DOHH2 (cell line): ENCODE data around the gene TSPAN4.

ENCODE experiments used
- H3F3A ChIP-seq: fragments of 200-600 bp; sonication (generic), shearing (Covaris generic); 2 replicates; pipeline ENCODE4 v1.6.0; 2016; ENCODE audit warnings: antibody characterized with exemption, mild to moderate bottlenecking; ENCODE audit not compliant: control insufficient read depth, insufficient read depth
- H3K27ac ChIP-seq: fragments of 200-600 bp; sonication (generic); 2 replicates; pipeline ENCODE4 v1.5.1; 2014; ENCODE audit warnings: low read depth, mild to moderate bottlenecking, low read length, moderate library complexity
- H3K27me3 ChIP-seq: fragments of 200-600 bp; sonication (generic); 2 replicates; pipeline ENCODE4 v1.6.1; 2014; ENCODE audit warnings: mild to moderate bottlenecking, low read length, mixed read lengths; ENCODE audit not compliant: control insufficient read depth
- H3K36me3 ChIP-seq: fragments of 200-600 bp; sonication (generic); 2 replicates; pipeline ENCODE4 v1.6.1; 2014; ENCODE audit warnings: mild to moderate bottlenecking, low read length, moderate library complexity, mixed read lengths; ENCODE audit not compliant: control insufficient read depth
- H3K4me1 ChIP-seq: fragments of 200-600 bp; sonication (generic); 2 replicates; pipeline ENCODE4 v1.6.1; 2014; ENCODE audit warnings: mild to moderate bottlenecking, low read length, mixed read lengths; ENCODE audit not compliant: control insufficient read depth
- H3K4me2 ChIP-seq: fragments of 200-600 bp; sonication (generic); 2 replicates; pipeline ENCODE4 v1.6.0; 2014; ENCODE audit warnings: mild to moderate bottlenecking, low read length, moderate library complexity
- H3K4me3 ChIP-seq: fragments of 200-600 bp; sonication (generic); 2 replicates; pipeline ENCODE4 v1.5.1; 2014; ENCODE audit warnings: mild to moderate bottlenecking, low read length, mixed read lengths
- H3K79me2 ChIP-seq: fragments of 200-600 bp; sonication (generic); 2 replicates; pipeline ENCODE4 v1.6.1; 2014; ENCODE audit warnings: mild to moderate bottlenecking, low read length, mixed read lengths; ENCODE audit not compliant: control insufficient read depth
- H3K9me2 ChIP-seq: fragments of 200-600 bp; sonication (generic); replicated peaks from 2 replicates; pipeline ENCODE4 v1.6.1; 2014; ENCODE audit warnings: mild to moderate bottlenecking, low read length, mixed read lengths; ENCODE audit not compliant: control insufficient read depth
- H3K9me3 ChIP-seq: fragments of 200-600 bp; sonication (generic); 2 replicates; pipeline ENCODE4 v1.6.1; 2014; ENCODE audit warnings: antibody characterized with exemption, low read length, mixed read lengths; ENCODE audit not compliant: control insufficient read depth, insufficient read depth
- H4K20me1 ChIP-seq: fragments of 200-600 bp; sonication (generic); 2 replicates; pipeline ENCODE4 v1.6.0; 2014; ENCODE audit warnings: low read depth, mild to moderate bottlenecking, antibody characterized with exemption, low read length, moderate library complexity; ENCODE audit not compliant: control insufficient read depth, insufficient read depth
- EZH2phosphoT487 ChIP-seq: fragments of 200-600 bp; sonication (generic); IDR thresholded peaks from 2 replicates; pipeline ENCODE4 v1.6.1; 2017; ENCODE audit warnings: borderline replicate concordance, mild to moderate bottlenecking, antibody characterized with exemption, low read length, moderate library complexity, mixed read lengths
- TF ChIP-seq, protein P1 (sequence below): fragments of 200-600 bp; sonication (generic); IDR thresholded peaks from one replicate; pipeline ENCODE4 v1.5.1; 2014; ENCODE audit warnings: antibody characterized with exemption, mild to moderate bottlenecking, low read depth, low read length; ENCODE audit not compliant: poor library complexity, severe bottlenecking

The TSPAN4 gene, protein sequence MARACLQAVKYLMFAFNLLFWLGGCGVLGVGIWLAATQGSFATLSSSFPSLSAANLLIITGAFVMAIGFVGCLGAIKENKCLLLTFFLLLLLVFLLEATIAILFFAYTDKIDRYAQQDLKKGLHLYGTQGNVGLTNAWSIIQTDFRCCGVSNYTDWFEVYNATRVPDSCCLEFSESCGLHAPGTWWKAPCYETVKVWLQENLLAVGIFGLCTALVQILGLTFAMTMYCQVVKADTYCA

GRCh38 chr11:842370-843002 is at the start of gene TSPAN4, which contains the start of gene POLR2L:
TSPAN4 (plus strand) TSS chr11:842852; CDS start chr11:850305, 7,453 bp downstream.
POLR2L (minus strand) TSS chr11:842529; CDS start chr11:842508, 21 bp downstream.
- H3K4me2 ChIP-seq = peak within 1 kb of the TSS; percentile 90
- H3K4me3 ChIP-seq = peak within 1 kb of the TSS; percentile 92
- H3K9me2 ChIP-seq = no peaks in the 10 kb centered on the region
- H3F3A ChIP-seq = no peaks in the 10 kb centered on the region
- H3K36me3 ChIP-seq = peaks cover 41% of the 10 kb centered on the region
- peaks cover 14% of the 10 kb centered on the region for H3K27me3 ChIP-seq
- peaks cover 25% of the 10 kb centered on the region for H3K79me2 ChIP-seq
- TF ChIP-seq, protein P1, sequence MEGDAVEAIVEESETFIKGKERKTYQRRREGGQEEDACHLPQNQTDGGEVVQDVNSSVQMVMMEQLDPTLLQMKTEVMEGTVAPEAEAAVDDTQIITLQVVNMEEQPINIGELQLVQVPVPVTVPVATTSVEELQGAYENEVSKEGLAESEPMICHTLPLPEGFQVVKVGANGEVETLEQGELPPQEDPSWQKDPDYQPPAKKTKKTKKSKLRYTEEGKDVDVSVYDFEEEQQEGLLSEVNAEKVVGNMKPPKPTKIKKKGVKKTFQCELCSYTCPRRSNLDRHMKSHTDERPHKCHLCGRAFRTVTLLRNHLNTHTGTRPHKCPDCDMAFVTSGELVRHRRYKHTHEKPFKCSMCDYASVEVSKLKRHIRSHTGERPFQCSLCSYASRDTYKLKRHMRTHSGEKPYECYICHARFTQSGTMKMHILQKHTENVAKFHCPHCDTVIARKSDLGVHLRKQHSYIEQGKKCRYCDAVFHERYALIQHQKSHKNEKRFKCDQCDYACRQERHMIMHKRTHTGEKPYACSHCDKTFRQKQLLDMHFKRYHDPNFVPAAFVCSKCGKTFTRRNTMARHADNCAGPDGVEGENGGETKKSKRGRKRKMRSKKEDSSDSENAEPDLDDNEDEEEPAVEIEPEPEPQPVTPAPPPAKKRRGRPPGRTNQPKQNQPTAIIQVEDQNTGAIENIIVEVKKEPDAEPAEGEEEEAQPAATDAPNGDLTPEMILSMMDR = no peak
- TF ChIP-seq EZH2phosphoT487 = no peak
- no peaks in the 10 kb centered on the region for H3K9me3 ChIP-seq
- peaks cover 14% of the 10 kb centered on the region for H4K20me1 ChIP-seq
- peaks cover 27% of the 10 kb centered on the region for H3K4me1 ChIP-seq
- peak within 1 kb of the TSS; percentile 61 for H3K27ac ChIP-seq

DNA sequence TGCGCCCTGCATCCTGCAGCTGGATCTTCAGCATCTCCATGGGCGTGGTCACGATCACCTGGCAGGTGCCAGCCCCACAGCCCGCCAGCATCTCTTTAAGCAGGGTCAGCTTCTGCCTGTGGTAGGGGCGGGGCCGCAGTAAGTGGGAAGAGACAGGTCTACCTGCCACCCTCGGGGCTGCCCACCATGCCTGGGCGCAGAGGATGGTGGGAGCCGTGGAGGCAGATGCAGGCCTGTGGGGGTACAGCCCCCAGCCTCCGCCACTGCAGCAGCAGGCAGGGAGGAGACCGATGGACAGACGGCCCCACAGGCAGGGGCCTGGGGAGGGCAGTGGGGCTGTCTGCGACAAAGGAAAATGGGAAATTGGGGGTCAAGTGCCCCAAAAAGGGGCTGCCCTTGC is 49.8 kb upstream of the TSPAN4 start:
- Histone ChIP-seq H3K36me3 (peaks cover 13% of the 10 kb centered on the region; the same call in 1 of the 2 replicates), H3F3A (peaks cover 12% of the 10 kb centered on the region; the same call in 1 of the 2 replicates), H3K79me2 (peaks cover 31% of the 10 kb centered on the region), H3K9me3 (no peaks in the 10 kb centered on the region), H3K4me3 (no peak overlapping the region), H3K9me2 (no peaks in the 10 kb centered on the region), H3K27ac (no peak overlapping the region), H4K20me1 (peaks cover 4% of the 10 kb centered on the region; the same call in 1 of the 2 replicates), H3K27me3 (no peaks in the 10 kb centered on the region), H3K4me1 (peaks cover 42% of the 10 kb centered on the region), H3K4me2 (no peak overlapping the region)
- TF ChIP-seq EZH2phosphoT487 = no peak
- TF ChIP-seq, protein P1 = no peak

GRCh38 chr11:793556-793955 is 49.1 kb upstream of the TSPAN4 start:
- Histone ChIP-seq H4K20me1 (peaks cover 4% of the 10 kb centered on the region; the same call in 1 of the 2 replicates), H3K36me3 (peaks cover 13% of the 10 kb centered on the region; the same call in 1 of the 2 replicates)

More at GRCh38 chr11:793556-793955, 49.1 kb upstream of the TSPAN4 start:
- TF ChIP-seq EZH2phosphoT487 = no peak
- TF ChIP-seq, protein P1 = no peak
- no peaks in the 10 kb centered on the region for H3K9me3 ChIP-seq
- H3K4me2 ChIP-seq = no peak overlapping the region
- no peak overlapping the region for H3K27ac ChIP-seq
- H3K27me3 ChIP-seq = no peaks in the 10 kb centered on the region
- peaks cover 31% of the 10 kb centered on the region for H3K79me2 ChIP-seq
- H3K9me2 ChIP-seq = no peaks in the 10 kb centered on the region
- peaks cover 12% of the 10 kb centered on the region; the same call in 1 of the 2 replicates for H3F3A ChIP-seq
- H3K4me1 ChIP-seq = peaks cover 39% of the 10 kb centered on the region
- H3K4me3 ChIP-seq = no peak overlapping the region
